Eye (tissue), 1 donor: ENCODE results near the gene ISG20.
"Not testable (repeated sequence)": the region's sequence is repeated elsewhere in the genome, so short reads cannot be mapped to it uniquely, and the experiment has no call there.

Source experiments
- DNase-seq: peaks from one replicate; pipeline ENCODE4 v3.0.0-alpha.2; 2015

Gene ISG20

GRCh38 chr15:88619796-88620195 lies 19.0 kb upstream of the ISG20 start:
- DNase-seq = no peak

GRCh38 chr15:88620995-88621772 lies 17.6 kb upstream of the ISG20 start, which contains the start of gene AEN:
AEN (plus strand) TSS chr15:88621340; CDS start chr15:88626210, 4,870 bp downstream.
- DNase-seq = peak; percentile 97

DNA sequence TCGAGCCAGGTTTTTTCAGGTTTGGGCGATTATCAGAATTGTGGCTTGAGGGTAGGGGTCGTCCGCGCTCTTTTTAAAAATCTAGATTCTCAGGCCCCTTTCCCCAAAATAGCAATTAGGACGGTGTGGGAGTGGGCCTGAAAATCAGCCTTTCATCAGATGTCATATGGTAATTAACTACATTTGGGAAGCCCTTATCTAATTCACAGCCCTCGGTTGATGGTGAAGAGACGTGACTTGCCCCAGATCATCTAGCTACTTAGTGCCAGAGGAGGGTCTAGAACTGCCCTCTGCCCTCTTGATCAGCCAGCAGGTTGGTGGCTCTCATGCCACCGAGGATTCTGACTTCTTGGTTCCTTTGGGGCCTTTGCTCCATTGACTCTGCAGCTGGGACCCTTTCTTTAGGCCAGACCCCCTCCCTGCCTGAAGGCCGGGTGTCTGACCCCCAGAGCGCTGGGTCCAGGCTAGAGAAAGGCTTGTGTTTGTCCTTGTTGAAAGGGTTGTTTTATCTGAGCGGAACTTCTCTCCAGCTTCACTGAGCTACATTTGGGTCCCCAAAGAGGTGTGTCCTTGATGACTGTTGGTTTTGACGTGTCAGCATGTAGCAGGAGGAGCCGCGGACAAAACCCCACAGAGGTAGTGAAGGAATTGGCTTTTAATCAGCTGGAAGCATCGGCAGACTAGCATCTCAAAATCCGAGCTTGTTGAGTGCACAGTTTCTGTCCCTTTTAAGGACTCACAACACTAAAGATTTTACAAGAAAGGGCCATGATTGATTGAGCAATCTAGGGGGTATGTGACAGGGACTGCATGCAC lies 16.8 kb upstream of the ISG20 start:
- DNase-seq = peak; percentile 21

DNA sequence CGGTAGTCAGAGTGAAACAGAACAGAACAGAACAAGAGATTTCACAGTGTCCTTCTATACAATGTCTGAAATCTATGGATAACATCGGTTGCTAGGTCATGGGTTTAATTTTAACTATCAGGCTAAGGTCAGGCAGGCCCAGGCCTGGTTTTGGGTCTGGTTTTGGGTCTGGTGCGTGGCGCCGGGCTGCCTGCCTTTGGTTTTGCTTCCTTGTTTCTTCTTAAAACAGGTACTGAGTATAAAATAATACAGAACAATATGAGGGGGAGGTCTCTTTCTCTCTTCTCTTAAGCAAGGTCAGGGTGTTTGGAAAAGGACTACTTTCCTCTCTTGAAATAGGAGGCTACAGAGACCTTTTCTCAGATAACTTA lies 16.2 kb upstream of the ISG20 start:
- DNase-seq = no peak

DNA sequence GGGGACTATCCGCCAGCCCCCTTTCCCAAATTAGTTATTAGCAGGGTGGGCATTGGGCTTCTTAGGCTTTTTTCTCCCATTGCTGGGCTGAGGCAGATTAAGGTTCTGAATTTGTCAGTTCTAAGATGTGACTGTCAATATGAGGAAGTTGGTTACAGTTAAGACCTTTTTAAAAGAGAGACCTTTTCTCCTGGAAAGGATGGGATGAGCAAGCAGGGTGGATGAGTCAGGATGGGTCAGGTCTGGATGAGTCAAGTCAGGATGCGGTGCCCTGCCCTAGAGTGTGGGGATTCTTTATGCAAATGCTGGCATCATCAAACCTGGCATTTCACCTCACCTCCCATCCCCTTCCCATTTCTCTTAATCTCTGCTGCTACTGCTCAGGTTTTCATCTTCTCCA lies 15.8 kb upstream of the ISG20 start:
- DNase-seq = no peak

DNA sequence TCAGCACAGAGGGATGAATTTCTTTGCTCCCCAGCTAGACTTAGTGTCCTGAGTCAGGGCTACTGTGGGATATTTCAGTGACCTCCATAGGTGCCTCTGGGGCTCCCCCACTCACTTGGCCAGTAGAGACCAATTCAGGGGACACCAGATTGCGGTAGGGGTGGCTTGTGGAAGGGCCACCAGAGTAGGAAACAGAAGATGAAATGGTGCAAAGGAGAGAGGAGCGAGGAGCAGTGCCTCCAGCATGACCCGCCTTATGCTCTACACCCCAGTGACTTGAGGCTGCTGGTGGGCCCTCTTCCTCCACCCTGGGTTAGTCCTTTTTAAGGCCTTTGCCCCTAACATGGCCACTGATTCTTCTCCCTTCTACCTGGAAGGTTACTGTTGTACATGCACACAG lies 15.2 kb upstream of the ISG20 start:
- no peak for DNase-seq

- peak; percentile 73 for DNase-seq
Measured at GRCh38 chr15:88624156-88624970, 14.5 kb upstream of the ISG20 start.

- DNase-seq = no peak
Measured at GRCh38 chr15:88624971-88625490, 13.8 kb upstream of the ISG20 start.

GRCh38 chr15:88625943-88626741 lies 12.7 kb upstream of the ISG20 start:
- no peak for DNase-seq

DNA sequence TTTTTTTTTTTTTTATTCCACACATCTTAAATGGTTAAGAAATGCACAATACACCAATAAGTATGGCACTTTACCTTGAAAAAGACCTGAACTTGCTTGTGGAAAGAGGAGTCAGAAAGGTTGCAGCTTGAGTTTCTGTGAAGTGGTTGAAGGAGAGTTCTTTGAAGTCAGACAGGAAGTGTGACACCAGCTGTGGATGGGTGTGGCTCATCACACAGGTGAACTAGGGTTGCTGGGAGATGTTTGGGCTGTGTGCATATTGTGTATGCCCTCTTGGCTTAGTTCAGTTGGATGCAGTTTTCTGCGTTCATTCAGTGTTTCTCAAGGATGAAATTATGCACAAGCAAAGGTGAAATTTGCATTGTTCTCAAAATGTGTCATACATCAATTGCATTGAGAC lies 11.4 kb upstream of the ISG20 start:
- DNase-seq = no peak

- no peak for DNase-seq
Measured at GRCh38 chr15:88628018-88628654, 10.7 kb upstream of the ISG20 start.

- no peak for DNase-seq
Measured at GRCh38 chr15:88629071-88629470, 9.7 kb upstream of the ISG20 start.

GRCh38 chr15:88630141-88630721 lies 8.6 kb upstream of the ISG20 start:
- DNase-seq = no peak

DNA sequence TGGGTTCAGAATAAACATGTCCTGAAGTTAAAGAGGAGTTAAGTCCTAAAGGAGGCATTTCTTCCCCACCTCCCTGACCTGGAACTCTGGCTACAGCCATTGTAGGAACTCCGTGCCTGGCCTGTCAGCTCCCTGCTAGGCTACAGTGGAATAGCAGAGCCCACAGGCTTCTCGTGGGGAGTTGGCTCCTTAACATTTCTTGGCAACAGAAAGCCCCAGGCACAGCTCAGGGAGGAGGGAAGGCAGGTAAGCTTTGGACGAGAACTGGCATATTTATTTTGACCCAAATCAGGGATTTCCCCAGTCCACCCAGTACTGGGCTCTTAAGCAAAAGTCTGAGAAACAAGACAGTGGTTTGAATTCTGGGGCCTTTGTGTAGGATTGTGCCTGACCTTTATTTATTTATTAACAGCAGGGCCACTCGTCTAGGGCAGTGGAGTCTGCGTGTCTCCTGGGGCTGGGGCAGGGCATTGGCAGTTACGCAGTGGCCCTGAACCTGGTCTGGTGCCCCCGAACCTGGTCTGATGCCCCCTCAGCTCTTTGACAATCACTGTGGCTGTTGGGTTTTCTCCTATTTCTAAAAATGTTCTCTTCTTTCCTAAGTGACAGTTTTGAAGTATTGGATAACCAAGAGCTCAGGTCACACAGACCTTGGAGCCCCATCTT lies 7.9 kb upstream of the ISG20 start:
- no peak for DNase-seq

DNA sequence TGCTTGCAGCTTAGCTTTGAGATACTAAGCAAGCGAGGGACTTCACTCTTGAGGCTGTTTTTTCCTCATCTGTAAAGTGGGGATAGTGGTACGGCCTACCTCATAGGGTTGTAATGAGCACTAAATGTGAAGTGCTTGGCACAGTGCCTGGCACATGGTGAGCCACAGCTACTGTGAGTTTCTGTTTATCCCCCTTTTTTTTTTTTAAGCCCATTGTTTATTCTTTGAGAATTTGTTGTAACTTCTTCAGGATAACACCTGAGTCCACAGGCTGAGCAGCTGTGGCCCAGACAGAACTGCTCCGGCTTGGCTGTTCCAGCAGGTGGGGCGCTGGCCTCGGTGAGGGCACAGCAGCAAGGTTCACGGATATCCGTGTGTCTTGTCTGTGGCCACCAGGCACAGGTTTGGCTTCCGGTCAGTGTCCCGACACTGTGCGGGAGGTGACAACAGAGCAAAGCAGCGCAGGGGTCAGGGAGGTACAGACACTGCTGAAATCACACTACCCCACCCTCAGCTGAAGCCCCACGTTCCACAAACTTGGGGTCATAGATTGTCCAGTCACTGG lies 7.3 kb upstream of the ISG20 start:
- DNase-seq = no peak

- not testable (repeated sequence) for DNase-seq
Measured at GRCh38 chr15:88632797-88633196, 6.0 kb upstream of the ISG20 start.

- DNase-seq = no peak
Measured at GRCh38 chr15:88634449-88634848, 4.4 kb upstream of the ISG20 start.

DNA sequence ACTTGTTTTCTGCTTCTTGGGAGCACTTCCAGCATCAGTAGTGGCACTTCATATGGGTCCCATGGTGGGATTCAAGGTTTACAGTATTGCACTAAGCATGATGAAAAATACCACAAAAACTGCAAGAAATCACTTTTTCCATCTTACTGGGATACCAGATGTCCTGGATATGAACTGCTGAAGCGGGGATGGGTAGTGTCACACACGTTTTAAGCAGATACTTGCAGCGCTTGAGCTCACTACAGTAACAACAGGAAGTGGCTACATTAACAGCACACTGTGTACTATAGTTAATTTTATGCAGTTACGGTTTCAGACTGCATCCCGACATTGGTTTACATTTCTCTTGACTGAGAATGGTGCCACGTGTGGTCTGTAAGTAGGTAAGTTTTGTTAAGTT lies 3.5 kb upstream of the ISG20 start:
- DNase-seq = no peak

DNA sequence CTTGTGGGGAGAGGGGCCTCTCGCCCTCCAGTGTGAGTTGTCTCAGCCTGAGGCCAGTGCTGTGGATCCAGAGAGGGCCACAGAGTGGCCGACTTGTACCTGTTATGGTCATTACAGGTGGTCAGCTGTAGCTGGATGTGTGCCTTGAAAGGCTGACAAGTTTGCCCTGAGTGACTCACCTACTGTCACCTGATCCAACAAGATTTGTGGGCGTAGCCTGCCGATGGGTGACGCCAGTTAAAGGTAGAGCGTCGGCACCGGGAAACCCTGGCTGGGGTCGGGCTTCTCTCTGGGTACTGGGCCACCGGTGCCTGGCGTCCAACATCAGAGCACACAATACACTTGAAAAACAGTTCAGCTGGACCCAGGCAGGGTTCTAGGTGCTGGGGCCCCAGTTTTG lies 2.8 kb upstream of the ISG20 start:
- DNase-seq = no peak

- DNase-seq = no peak
Measured at GRCh38 chr15:88636654-88637053, 2.2 kb upstream of the ISG20 start.
